Effector memory CD8-positive, alpha-beta T cell (primary cell): ENCODE results near the gene BST1.
A peak's percentile ranks its signal among the peaks of the same experiment; 100 is the strongest.

Experiments used
- ATAC-seq: fragments of 150-1000 bp; cut with Tn5 transposase; replicated peaks from 2 replicates; pipeline ENCODE4 v1.10.0; 2021; ENCODE audit warnings: mild to moderate bottlenecking, moderate library complexity
- DNase-seq, 3 experiments: peaks; one replicate each; pipeline ENCODE4 v3.0.0; 2021
- H3K27ac Mint-ChIP-seq, 2 donors: one replicate each; pipeline ENCODE4 v1.8.0; 2022; ENCODE audit warnings: mild to moderate bottlenecking in 2 of 2, mixed read lengths in 2 of 2, moderate library complexity in 2 of 2
- H3K27me3 Mint-ChIP-seq, 2 donors: one replicate each; pipeline ENCODE4 v1.8.0; 2022; ENCODE audit warnings: mixed read lengths in 2 of 2
- H3K36me3 Mint-ChIP-seq: one replicate; pipeline ENCODE4 v1.8.0; 2022; ENCODE audit warnings: mild to moderate bottlenecking, moderate library complexity, mixed read lengths; ENCODE audit not compliant: insufficient read depth
- H3K4me1 Mint-ChIP-seq, 2 donors: one replicate each; pipeline ENCODE4 v1.8.0; 2022; ENCODE audit warnings: low read depth in 2 of 2, mixed read lengths in 2 of 2
- H3K4me3 Mint-ChIP-seq, 2 donors: one replicate each; pipeline ENCODE4 v1.8.0; 2022; ENCODE audit warnings: mild to moderate bottlenecking in 2 of 2, mixed read lengths in 2 of 2, moderate library complexity in 2 of 2
- H3K9me3 Mint-ChIP-seq, 2 donors: one replicate each; pipeline ENCODE4 v1.8.0; 2022; ENCODE audit warnings: mixed read lengths in 2 of 2

The BST1 gene

GRCh38 chr4:15668566-15669435, 34.1 kb upstream of the BST1 start:
- H3K9me3 Mint-ChIP-seq, result no peaks in the 10 kb centered on the region
- H3K4me1 Mint-ChIP-seq, result peaks cover 0 to 4% of the 10 kb centered on the region in 2 donors
- H3K4me3 Mint-ChIP-seq, result no peak overlapping the region
- H3K36me3 Mint-ChIP-seq, result no peaks in the 10 kb centered on the region
- no peak for ATAC-seq
- H3K27ac Mint-ChIP-seq, result no peak overlapping the region
- no peak for DNase-seq
- no peaks in the 10 kb centered on the region for H3K27me3 Mint-ChIP-seq

DNA sequence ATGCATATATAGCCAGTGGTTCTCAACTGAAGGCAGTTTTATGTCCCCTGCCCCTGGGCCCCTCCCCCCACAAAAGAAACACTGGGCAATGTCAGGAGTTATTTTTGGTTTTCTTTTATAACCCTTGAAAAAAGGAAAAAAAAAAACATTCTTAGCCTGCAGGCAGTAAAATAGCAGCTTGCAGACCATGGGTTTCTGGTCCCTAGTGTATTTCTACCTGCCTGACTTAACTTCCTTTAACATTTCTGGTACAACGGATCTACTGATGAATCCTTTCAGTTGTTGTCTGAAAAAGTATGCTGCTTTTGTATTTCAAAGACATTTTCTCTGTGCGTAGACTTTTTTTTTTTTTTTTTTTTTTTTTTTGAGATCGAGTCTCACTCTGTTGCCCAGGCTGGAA, 32.3 kb upstream of the BST1 start:
- Mint-ChIP-seq H3K4me1 (peaks cover 0 to 4% of the 10 kb centered on the region in 2 donors), H3K36me3 (no peaks in the 10 kb centered on the region), H3K4me3 (no peak overlapping the region), H3K9me3 (no peaks in the 10 kb centered on the region), H3K27me3 (no peaks in the 10 kb centered on the region), H3K27ac (no peak overlapping the region)
- ATAC-seq, result no peak
- DNase-seq, result no peak

DNA sequence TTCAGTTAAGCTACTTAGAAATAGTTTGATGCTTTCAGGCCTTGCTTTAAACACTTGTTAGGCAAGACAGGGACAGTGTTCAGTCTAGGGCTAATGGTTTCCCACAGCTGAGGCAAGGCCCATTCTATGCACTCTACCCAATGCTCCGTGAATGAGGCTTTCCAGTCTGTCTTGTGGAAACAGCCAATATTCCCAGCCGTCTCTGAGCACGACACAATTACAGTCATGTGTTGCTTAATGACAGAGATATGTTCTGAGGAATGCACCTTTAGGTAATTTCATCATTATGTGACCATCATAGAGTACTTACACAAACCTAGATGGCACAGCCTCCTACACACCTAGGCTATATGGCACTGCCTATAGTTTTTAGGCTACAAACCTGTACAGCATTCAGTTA, 30.8 kb upstream of the BST1 start:
- Mint-ChIP-seq H3K4me3 (no peak overlapping the region), H3K36me3 (no peaks in the 10 kb centered on the region), H3K27me3 (no peaks in the 10 kb centered on the region), H3K4me1 (no peaks in the 10 kb centered on the region), H3K27ac (no peak overlapping the region), H3K9me3 (no peaks in the 10 kb centered on the region)
- no peak for DNase-seq
- no peak for ATAC-seq

DNA sequence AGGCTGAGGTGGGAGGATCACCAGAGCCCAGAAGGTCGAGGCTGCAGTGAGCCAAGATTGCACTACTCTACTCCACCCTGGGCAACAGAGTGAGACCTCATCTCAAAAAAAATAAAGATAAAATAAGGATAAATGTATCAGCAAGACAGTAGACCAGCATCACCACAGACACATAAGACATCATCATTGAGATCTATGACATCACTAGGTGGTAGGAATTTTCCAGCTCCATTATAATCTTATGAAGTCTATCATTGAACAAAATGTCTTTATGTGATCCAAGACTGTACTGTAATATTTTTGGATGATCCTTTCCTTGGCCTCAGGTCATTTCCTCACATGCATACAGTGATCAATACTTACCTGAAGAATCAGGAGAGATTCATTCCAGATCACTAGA, 29.5 kb upstream of the BST1 start:
- Mint-ChIP-seq H3K36me3 (no peaks in the 10 kb centered on the region), H3K9me3 (no peaks in the 10 kb centered on the region), H3K27ac (no peak overlapping the region), H3K4me1 (no peaks in the 10 kb centered on the region), H3K4me3 (no peak overlapping the region), H3K27me3 (no peaks in the 10 kb centered on the region)
- ATAC-seq (no peak), DNase-seq (no peak)

- Mint-ChIP-seq H3K36me3 (no peaks in the 10 kb centered on the region), H3K4me3 (no peak overlapping the region), H3K4me1 (no peaks in the 10 kb centered on the region), H3K27me3 (no peaks in the 10 kb centered on the region), H3K9me3 (no peaks in the 10 kb centered on the region), H3K27ac (no peak overlapping the region)
- ATAC-seq (no peak), DNase-seq (no peak)
These were observed 28.8 kb upstream of the BST1 start for GRCh38 chr4:15674046-15674445.

DNA sequence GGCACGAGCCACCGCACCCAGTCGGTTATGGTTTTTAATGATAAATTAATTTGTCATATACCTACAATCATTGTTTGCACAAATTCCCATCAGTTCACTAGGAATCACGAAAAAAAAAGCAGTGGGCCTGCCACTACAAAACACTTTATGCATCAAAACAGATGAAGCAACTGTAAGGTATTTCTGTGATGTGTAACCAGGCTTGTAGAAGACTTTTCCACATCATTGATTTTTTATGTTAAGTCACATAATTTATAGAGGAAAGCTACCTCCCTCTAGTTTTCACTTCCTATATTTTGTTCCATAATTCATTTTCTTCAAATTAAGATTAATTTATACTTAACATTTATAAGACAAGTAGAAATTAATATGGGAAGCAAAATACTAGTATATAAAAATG, 27.9 kb upstream of the BST1 start:
- Mint-ChIP-seq H3K27ac (no peak overlapping the region), H3K4me3 (no peak overlapping the region), H3K9me3 (no peaks in the 10 kb centered on the region), H3K27me3 (no peaks in the 10 kb centered on the region), H3K4me1 (peaks cover 0 to 2% of the 10 kb centered on the region in 2 donors), H3K36me3 (no peaks in the 10 kb centered on the region)
- DNase-seq (no peak), ATAC-seq (no peak)

GRCh38 chr4:15675356-15675755, 27.5 kb upstream of the BST1 start:
- Mint-ChIP-seq H3K9me3 (no peaks in the 10 kb centered on the region), H3K27ac (no peak overlapping the region), H3K36me3 (no peaks in the 10 kb centered on the region), H3K4me1 (peaks cover 0 to 4% of the 10 kb centered on the region in 2 donors), H3K27me3 (no peaks in the 10 kb centered on the region), H3K4me3 (no peak overlapping the region)
- DNase-seq (no peak), ATAC-seq (no peak)

DNA sequence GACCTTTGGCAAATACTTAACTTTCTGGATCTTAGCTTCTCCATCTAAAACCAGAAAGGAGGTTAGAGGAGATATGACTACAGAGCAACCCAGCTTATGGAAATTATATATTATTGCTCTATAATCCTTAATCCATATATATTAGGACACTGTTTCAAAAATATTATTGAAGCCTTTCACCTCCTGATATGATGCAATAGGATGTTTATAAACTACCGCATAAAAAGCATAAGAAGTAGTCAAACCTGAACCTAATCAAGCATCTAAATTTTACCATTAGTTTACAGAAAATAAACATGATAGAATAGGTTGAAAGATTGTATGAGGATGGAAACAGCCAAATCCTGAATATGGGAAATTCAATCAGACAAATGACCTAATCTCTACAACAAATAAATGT, 26.8 kb upstream of the BST1 start:
- no peaks in the 10 kb centered on the region for H3K36me3 Mint-ChIP-seq

DNA sequence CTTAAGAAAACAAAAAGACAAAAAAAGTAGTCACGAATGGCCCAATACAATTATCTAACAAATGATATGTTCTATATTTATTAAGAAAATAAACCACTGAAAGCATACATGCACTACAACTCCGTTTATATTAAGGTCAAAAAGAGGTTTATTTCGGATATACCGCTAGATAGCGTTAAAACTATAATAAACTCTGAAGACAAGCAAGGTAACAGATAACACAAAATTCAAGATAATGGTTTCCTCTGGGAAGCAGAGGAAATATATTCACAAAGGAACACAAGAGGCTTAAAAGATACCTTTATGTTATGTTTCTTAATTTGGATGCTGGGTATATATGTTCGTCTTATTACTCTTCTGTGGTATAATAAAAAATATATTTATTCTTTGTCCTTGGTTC, 26.0 kb upstream of the BST1 start:
- DNase-seq, result no peak
- H3K27me3 Mint-ChIP-seq, result no peaks in the 10 kb centered on the region
- H3K4me1 Mint-ChIP-seq, result peaks cover 4 to 6% of the 10 kb centered on the region in 2 donors
- peaks cover 7% of the 10 kb centered on the region for H3K36me3 Mint-ChIP-seq
- H3K4me3 Mint-ChIP-seq, result no peak overlapping the region
- no peak for ATAC-seq
- H3K27ac Mint-ChIP-seq, result no peak overlapping the region
- H3K9me3 Mint-ChIP-seq, result no peaks in the 10 kb centered on the region

More for the DNA sequence above, 26.8 kb upstream of the BST1 start:
- DNase-seq, result no peak
- H3K27ac Mint-ChIP-seq, result no peak overlapping the region
- ATAC-seq, result no peak
- no peaks in the 10 kb centered on the region for H3K9me3 Mint-ChIP-seq
- no peaks in the 10 kb centered on the region for H3K27me3 Mint-ChIP-seq
- H3K4me3 Mint-ChIP-seq, result no peak overlapping the region
- H3K4me1 Mint-ChIP-seq, result peaks cover 0 to 4% of the 10 kb centered on the region in 2 donors

DNA sequence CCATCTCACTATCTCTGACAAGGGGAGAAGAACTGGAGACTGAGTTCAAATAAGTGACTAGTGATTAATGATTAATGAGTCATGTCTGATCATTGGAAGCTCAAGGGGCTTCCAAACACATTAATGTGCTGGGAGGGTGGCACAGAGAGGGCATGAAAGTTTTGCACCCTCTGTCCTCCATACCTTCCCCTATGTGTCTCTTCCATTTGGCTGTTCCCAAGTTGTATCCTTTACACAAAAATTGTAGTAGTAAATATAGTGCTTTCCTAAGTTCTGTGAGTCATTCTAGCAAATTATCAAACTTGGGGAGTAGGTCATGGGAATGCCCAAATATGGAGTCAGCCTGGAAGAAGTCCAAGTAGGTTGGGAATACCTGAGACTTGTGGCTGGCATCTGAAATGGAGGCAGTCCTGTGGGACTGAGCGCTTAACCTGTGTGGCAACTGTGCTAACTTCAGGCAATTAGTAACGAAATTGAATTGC, 25.3 kb upstream of the BST1 start:
- DNase-seq, result no peak
- peaks cover 11% of the 10 kb centered on the region for H3K36me3 Mint-ChIP-seq
- ATAC-seq, result no peak
- H3K4me1 Mint-ChIP-seq, result peaks cover 10 to 13% of the 10 kb centered on the region in 2 donors
- no peak overlapping the region for H3K27ac Mint-ChIP-seq
- H3K9me3 Mint-ChIP-seq, result no peaks in the 10 kb centered on the region
- no peaks in the 10 kb centered on the region for H3K27me3 Mint-ChIP-seq
- no peak overlapping the region for H3K4me3 Mint-ChIP-seq

DNA sequence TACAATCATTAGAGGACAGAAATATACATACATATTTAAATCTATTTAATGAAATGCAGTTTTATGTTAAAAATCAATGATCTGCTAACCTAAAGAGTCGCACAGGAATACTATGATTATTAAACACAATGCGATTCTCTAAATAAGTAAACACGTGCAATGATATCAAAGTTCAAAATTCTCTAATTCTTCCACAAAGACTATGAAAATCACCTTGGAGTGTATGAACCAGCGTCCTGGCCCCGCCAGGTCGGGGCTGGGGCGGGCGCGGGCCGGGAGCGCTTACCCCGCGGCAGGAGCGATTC, 21.8 kb upstream of the BST1 start:
- ATAC-seq (no peak), DNase-seq (no peak)
- Mint-ChIP-seq H3K4me3 (peak overlapping the region; percentile 100), H3K4me1 (peaks cover 23 to 29% of the 10 kb centered on the region in 2 donors), H3K9me3 (no peaks in the 10 kb centered on the region), H3K27me3 (no peaks in the 10 kb centered on the region), H3K27ac (peak overlapping the region; percentile 100), H3K36me3 (peaks cover 11% of the 10 kb centered on the region)

DNA sequence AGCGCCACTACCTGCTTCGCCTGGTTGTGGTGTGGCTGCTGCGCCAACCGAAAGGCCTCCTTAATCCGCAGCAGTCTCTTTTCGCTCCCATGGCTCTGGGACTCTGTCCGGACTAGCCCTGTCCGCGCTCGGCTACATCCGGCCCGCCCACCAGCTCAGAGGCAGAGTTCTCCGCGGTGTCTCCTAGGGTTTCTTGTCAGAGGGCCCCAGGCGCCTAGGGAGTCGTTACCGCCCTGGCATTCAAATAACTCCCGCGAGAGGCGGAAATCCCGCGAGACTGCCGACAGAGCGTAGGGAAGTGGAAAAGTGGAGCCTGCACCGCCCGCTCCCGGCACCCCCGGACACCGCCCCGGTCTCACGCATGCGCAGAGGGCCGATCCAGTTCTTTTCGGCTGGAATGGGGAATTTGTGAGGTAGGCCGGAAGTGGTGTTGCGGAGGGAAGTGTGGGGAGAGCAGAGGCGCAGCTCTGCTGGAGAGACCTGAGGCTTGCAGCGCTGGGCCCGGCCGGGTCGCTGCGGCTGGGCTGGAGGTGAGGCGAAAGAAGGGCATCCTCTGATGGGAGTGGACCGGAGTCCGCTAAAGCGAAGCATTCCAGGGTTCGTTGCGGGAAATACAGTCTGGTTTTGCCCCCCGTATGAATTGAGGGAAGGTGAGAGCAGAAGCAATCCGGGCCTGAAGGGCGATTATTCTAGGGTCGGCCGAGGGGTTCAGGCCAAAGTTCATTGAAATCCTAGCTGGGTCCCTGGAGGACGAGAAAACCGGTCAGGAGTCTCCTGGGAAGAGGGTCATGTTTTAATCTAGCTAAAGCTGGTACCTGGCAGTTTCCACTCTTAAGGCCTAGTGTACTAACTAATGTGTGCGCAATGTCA, 21.3 kb upstream of the BST1 start, which contains the start of gene FAM200B:
Gene FAM200B, plus strand, starts transcription at position 456 of the 870 bp plus-strand sequence. CDS start 5,151 bp downstream, outside the sequence.
- peak; percentile 97 for ATAC-seq
- no peaks in the 10 kb centered on the region for H3K27me3 Mint-ChIP-seq
- DNase-seq, result peak; percentile 95 to 98 (median 96)
- H3K36me3 Mint-ChIP-seq, result peaks cover 15% of the 10 kb centered on the region
- peak within 1 kb of the TSS; percentile 100 for H3K4me3 Mint-ChIP-seq
- H3K9me3 Mint-ChIP-seq, result no peaks in the 10 kb centered on the region
- H3K27ac Mint-ChIP-seq, result peak within 1 kb of the TSS; percentile 100
- H3K4me1 Mint-ChIP-seq, result peaks cover 25 to 29% of the 10 kb centered on the region in 2 donors

DNA sequence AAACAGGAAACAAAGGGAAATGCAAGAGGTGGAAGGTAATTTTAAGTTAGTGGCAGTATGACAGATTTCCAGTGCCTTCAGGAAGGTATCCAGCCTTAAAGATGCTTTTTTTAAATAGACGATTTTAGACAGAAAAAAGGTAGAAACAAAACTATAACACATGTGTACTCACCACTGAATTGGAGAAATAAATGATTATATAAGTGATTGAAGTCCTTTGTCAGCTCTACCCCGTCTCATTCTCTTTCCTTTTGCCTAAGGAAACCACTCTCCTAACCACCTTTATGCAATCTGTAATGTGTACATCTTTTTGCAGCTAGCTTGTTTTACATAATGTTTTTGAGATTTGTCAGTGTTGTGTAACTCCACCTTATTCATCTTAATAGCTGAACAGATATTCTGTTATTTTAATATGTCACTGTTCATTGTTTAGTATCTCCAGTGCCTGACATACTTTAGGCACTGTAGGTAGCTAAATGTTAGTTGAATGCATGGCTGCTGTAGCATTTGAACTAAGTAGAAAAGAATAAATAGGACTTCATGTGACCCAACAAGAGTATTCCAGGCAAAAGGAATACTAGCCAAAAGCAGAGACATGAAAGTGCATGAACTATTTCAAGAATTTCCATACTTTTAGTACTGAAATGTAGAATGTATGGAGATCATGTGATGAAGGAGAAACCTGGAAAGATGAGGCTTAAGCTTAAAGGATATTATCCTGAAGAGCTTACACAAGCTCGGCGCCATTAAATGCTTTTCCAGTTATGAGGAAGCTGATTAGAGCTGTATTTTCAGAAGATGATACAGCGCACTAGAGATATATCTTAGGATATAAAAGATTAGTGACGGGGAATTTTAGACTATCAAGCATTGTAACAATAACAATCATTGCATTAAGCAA, 20.4 kb upstream of the BST1 start:
- DNase-seq, result no peak
- Mint-ChIP-seq H3K4me1 (peaks cover 25 to 29% of the 10 kb centered on the region in 2 donors), H3K27me3 (no peaks in the 10 kb centered on the region), H3K36me3 (peaks cover 22% of the 10 kb centered on the region), H3K27ac (peak overlapping the region; percentile 100), H3K4me3 (peak overlapping the region; percentile 100), H3K9me3 (no peaks in the 10 kb centered on the region)
- peak; percentile 9 for ATAC-seq
